ENCODE data around the gene PLCD3.
A peak's percentile ranks its signal among the peaks of the same experiment; 100 is the strongest.

Gene PLCD3

DNA sequence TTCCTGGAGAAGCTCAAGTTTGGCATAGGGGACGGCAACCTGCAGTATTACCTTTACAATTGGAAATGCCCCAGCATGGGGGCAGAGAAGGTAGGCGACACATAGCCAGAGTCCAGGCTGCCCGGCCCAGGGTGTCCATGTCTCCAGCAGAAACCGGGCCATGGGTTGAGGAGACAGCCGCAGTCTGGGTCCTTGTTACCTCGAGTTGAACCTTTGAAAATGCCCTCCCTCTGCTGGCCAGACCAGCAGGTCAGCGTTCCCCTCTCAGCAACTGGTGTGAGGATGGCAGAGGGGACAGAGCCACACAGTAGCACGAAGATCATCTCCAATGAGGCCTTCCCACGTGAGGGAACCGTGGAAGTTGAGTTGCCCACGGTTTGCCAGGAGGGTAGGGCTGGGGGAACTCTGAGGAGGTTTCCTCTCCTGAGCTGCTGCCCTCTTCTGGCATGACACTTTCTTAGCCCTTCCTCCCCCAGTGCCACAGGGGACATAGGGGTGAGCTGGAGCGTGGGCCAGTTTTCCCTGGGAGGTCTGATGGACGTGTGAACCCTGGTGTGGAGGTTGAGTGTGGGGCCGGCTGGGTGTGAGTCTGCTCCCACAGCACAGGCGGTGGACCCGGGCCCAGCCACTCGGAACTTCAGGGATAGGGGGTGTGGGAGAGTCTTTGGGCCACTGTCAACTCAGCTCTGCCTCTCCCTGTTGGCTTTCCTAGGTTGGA lies 27.2 kb downstream of the PLCD3 start:
- FAIRE-seq (no peak), DNase-seq (ENCODE audit: extremely low spot score, insufficient read length, low read depth) (no peak)

DNA sequence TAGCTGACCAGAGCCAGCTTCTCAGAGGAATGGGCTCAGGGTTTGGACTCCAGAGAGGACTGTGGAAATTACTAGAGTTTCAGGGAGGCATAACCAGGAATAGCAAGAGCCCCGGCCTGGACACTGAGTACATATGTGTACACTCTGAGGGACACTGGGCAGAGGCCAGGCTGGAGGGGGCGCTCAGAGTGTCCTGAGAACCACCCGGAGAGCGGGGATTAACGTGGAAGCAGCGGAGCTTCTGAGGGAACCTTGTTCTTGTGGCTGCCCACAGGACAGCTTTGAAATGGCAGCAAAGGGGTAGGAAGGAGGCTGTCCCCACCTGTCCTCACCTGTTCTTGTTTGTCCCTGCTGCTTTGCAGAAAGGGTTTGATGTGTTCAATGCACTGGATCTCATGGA lies 27.8 kb downstream of the PLCD3 start:
- DNase-seq (ENCODE audit: extremely low spot score, insufficient read length, low read depth) (no peak), FAIRE-seq (no peak)

- no peak for FAIRE-seq
- DNase-seq (ENCODE audit: extremely low spot score, insufficient read length, low read depth), result no peak
Measured at GRCh38 chr17:45104029-45104428, 28.3 kb downstream of the PLCD3 start.

DNA sequence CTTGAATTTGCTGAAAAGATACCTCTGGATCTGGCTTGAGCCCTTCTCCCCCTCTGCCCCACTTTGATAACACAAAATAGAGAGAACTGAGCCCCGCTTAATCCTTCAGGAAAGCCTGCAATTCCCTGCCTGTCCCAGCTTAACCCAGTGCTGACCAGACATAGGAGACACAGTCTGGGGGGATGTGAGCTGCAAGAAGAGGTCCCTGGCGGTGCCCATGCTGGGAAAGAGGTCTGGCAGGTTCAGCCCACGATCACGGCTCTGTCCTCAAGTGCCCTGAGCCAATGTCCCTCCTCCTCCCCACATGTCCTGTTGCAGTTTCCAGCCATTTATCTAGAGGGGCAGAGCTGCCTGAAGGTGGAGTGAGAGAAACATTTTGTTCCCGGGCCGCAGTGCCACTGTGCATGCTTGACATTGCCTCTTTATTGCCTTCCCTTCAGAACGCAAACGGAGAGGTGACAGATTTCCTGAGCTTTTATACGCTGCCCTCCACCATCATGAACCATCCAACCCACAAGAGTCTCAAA lies 29.0 kb downstream of the PLCD3 start:
- no peak for FAIRE-seq
- DNase-seq (ENCODE audit: extremely low spot score, insufficient read length, low read depth), result no peak

- FAIRE-seq (no peak), DNase-seq (ENCODE audit: extremely low spot score, insufficient read length, low read depth) (no peak)
Measured at GRCh38 chr17:45102856-45103255, 29.5 kb downstream of the PLCD3 start.

DNA sequence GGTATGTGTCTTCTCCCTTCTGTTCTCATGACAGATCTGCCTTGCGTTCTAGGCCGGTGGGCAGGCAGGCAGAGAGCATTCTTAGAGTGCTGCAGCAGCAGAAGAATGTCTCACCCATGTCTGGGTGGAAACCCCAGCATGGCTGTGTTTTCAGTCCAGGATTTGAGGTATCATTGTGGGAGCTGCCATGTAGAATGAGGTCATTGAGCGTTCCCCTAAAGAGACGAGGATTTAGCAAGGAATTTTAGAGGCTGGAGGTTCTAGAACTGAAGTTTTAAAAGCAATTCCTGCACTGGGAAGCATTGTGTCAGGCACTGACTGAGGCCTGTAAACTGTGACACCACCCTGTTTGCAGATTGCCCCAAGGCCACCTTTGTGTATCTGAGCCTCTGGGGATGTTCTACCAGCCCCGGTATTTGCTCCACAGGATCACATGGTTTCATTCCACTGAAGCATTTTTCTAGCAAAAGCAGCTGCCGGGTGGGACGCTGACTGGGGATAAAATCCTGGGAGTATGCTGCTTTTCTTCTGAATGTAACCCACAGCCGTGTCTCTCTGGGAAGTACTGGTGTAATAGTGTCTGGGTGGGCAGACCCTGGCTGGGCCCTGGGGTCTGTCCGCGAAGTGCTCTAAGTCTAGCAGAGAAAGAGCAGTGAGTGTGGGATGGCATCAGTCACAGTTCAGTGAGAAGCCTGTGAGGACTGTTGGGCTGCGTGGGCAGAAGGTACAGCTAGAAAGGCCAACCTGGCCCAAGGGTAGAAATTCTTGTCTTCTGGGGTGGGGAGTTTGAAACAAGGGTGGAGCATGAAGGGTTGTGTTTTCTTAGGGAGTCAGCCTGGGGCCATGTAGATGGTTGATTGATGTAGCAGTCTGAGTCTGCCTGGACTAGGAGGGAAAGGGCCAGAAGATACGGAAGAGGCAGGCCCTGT lies 30.2 kb downstream of the PLCD3 start:
- FAIRE-seq (no peak), DNase-seq (ENCODE audit: extremely low spot score, insufficient read length, low read depth) (no peak)

- FAIRE-seq (no peak), DNase-seq (ENCODE audit: extremely low spot score, insufficient read length, low read depth) (no peak)
Measured at GRCh38 chr17:45101546-45101882, 30.8 kb downstream of the PLCD3 start.

GRCh38 chr17:45098869-45099616 lies 33.3 kb downstream of the PLCD3 start:
- FAIRE-seq (peak; percentile 62), DNase-seq (ENCODE audit: extremely low spot score, insufficient read length, low read depth) (peak; percentile 76)

DNA sequence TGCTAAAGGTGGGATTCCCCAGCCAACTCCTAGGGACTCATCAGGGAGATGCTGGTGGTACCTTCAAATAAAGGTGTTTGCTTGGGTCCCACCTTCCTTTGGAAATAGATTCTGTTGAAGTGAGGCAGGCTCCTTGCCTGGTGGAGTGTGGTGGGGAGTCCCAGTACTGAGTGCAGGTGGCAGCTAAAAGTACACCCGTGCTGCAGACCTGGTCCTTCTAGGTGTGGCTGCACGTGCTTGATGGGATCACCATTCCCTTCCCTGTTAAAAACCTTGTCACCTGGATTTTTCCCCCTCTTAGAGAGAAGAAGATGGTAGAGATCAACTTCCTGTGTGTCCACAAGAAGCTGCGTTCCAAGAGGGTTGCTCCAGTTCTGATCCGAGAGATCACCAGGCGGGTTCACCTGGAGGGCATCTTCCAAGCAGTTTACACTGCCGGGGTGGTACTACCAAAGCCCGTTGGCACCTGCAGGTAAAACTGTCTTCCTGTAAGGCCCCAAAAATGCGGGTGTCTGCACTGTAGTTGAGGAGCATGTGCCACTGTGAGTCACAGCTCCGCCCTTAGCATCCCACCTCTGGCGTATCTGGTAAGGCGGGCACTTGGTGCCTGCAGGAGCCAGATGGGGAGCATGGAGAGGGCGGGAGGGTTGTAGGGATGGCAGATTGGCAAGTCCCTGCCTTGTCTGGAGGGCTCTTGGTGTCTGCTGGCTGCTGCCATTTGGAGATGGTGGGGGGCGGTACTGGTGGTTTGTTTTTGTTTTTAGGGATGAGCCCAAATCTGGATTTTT lies 34.0 kb downstream of the PLCD3 start:
- no peak for FAIRE-seq
- DNase-seq (ENCODE audit: extremely low spot score, insufficient read length, low read depth), result no peak

- DNase-seq (ENCODE audit: extremely low spot score, insufficient read length, low read depth) (no peak), FAIRE-seq (no peak)
Measured at GRCh38 chr17:45096926-45097325, 35.4 kb downstream of the PLCD3 start.

DNA sequence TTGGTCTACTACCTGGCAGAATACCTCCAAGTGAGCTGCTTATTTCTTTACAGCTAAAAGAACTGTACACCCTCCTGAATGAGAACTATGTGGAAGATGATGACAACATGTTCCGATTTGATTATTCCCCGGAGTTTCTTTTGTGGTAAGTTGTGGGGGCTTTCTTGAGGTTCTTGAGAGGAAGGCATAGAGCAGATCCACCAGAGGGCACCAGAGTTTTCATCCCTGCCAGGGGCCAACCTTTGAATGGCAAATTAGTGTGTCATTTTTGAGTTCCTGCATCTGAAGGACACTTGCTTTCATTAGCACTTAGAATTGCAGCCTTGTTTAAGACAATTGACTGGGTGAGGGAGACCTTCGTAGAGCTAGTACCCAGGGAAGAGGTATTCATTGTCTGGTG lies 36.2 kb downstream of the PLCD3 start:
- FAIRE-seq (no peak), DNase-seq (ENCODE audit: extremely low spot score, insufficient read length, low read depth) (no peak)

- no peak for FAIRE-seq
Measured at GRCh38 chr17:45093444-45094110, 38.7 kb downstream of the PLCD3 start.

GRCh38 chr17:45092911-45093430 lies 39.3 kb downstream of the PLCD3 start:
- DNase-seq (ENCODE audit: extremely low spot score, insufficient read length, low read depth), result no peak
- no peak for FAIRE-seq

More at GRCh38 chr17:45093444-45094110, 38.7 kb downstream of the PLCD3 start:
- DNase-seq (ENCODE audit: extremely low spot score, insufficient read length, low read depth), result no peak

DNA sequence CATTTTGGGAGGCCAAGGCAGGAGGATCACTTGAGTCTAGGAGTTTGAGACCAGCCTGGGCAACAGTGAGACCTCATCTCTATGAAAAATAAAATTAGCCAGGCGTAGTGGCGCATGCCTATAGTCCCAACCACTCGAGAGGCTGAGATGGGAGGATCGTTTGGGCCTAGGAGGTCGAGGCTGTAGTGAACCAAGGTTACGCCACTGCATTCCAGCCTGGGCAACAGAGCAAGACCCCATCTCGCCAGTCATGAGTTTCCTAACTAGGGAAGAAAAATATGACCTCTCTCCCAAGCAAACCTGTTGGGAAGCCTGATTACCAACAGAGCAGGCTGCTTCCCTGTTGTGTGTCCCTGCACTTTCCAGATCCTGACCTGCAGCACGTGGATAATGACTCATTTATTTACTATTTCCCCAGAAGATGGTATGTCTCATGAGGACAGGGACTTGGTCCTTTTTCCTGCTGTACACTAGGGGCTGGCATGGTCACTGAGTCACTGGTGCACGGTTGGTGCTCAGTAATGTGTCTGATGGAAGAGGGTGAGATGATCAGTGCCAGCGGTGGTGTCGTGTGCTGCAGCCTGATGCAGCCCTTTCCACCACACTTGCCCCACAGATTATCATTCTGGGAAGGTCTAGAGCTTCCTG lies 40.4 kb downstream of the PLCD3 start:
- no peak for DNase-seq (ENCODE audit: extremely low spot score, insufficient read length, low read depth)

GRCh38 chr17:45090711-45091110 lies 41.6 kb downstream of the PLCD3 start:
- FAIRE-seq (no peak), DNase-seq (ENCODE audit: extremely low spot score, insufficient read length, low read depth) (no peak)

More for the DNA sequence above, 40.4 kb downstream of the PLCD3 start:
- no peak for FAIRE-seq

DNA sequence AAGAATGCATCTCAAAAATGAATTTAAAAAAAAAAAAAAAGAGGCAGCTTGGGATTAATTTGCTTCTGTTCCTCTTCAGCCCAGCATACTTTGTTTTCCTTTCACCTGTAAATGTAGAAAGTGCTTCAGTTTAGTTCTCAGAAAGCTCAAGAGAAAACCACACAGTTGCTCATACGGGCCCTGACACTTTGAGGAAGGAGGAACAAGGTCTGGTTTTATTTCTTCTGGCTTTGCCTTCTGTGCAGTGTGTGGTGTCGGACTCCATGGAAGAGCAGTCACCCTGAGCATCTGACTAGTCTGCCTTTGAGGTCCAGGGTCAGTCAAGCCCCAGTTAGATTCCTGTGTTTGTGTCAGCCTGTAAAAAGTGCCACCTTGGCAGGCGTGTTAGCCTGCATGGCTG lies 43.6 kb downstream of the PLCD3 start:
- DNase-seq (ENCODE audit: extremely low spot score, insufficient read length, low read depth) (no peak), FAIRE-seq (no peak)

DNA sequence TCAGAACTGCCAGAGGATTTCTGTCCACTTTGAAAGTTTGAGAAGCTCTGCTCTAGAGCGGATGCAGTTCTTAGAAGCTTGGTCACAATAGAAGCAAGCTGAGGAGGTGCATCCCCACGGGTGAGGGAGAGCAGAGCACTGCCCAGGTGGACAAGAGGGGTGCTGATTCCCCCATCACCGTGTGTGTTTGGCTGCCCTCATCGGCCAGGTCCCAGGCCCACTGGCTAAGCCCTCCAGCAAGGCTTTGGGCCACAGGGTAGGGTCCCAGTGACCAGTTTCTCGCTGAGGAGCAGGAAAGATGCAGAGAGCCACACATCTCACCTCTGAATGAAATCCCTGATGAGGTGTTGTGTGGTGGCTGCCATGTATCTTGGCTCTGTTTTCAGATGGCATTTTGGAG lies 44.3 kb downstream of the PLCD3 start:
- DNase-seq (ENCODE audit: extremely low spot score, insufficient read length, low read depth), result no peak
- FAIRE-seq, result no peak

DNA sequence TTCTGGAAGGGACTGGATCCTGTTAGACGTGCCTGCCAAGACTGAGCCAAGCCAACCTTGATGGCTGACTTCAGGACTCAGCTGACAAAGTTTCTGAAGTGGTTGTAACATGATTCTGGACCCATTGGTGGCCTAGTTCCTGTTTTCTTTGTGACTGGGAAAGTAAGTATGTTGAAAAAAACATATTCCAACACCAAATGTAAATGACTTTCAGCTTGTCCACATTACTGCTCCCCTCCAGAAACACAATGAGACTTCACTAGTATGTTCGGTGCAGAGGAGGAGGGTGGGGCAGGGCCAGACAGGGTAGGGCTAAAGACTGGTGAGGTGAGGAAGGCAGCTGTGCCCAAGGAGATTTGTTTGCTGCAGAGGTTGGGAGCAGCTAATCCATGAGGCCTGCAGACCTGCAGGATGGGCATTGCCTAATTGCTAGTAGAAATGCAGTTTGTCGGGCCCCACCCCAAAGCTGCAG lies 44.8 kb downstream of the PLCD3 start:
- no peak for FAIRE-seq
- no peak for DNase-seq (ENCODE audit: extremely low spot score, insufficient read length, low read depth)

Data from GM18507 (cell line).